Measurements from ENCODE around the gene GOLGA6L10. TPM values are rescaled to one million over a fixed set of nuclear protein-coding genes. Genes with fewer than 3 reads are reported as not detected.

The GOLGA6L10 gene
- total and polyA plus RNA-seq, 2 experiments from 2014 or later: 0.07 to 0.23 TPM

DNA sequence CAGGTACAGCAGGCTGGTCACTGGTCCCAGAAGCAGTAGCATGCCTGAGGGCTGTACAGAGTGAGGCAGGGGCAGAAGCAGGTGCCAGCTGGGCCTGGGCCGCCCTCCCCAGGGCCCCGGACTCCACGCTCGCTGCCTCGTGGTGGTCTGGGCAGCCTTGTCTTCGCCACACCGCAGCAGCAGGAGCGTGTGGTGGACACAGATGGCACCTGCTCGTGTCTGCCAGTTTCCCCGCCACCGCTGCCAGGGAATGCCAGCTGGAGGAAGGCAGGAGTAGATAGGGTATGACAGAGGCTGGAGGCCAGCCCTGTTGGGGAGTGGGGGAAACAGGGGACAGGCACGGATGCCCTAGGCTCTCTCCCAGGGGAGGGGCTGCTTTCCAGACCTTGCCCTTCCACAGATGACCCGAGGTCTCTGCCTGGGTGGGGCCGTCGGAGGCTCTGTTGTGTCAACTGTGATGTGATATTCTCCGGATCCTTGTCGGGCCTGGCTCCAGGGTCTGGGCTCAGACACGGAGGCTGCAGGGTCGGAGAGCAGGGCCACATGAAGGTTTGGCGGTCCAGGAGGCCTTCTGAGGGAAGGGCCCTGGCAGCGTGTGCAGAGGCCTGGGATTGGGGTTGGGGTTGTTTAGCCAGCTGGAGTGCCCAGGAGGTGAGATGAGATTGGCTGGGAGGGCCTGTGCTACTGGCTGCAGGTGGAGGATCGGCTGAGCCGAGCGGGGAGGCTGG is 33.6 kb downstream of the GOLGA6L10 start (continued):
- TF ChIP-seq, protein P1, sequence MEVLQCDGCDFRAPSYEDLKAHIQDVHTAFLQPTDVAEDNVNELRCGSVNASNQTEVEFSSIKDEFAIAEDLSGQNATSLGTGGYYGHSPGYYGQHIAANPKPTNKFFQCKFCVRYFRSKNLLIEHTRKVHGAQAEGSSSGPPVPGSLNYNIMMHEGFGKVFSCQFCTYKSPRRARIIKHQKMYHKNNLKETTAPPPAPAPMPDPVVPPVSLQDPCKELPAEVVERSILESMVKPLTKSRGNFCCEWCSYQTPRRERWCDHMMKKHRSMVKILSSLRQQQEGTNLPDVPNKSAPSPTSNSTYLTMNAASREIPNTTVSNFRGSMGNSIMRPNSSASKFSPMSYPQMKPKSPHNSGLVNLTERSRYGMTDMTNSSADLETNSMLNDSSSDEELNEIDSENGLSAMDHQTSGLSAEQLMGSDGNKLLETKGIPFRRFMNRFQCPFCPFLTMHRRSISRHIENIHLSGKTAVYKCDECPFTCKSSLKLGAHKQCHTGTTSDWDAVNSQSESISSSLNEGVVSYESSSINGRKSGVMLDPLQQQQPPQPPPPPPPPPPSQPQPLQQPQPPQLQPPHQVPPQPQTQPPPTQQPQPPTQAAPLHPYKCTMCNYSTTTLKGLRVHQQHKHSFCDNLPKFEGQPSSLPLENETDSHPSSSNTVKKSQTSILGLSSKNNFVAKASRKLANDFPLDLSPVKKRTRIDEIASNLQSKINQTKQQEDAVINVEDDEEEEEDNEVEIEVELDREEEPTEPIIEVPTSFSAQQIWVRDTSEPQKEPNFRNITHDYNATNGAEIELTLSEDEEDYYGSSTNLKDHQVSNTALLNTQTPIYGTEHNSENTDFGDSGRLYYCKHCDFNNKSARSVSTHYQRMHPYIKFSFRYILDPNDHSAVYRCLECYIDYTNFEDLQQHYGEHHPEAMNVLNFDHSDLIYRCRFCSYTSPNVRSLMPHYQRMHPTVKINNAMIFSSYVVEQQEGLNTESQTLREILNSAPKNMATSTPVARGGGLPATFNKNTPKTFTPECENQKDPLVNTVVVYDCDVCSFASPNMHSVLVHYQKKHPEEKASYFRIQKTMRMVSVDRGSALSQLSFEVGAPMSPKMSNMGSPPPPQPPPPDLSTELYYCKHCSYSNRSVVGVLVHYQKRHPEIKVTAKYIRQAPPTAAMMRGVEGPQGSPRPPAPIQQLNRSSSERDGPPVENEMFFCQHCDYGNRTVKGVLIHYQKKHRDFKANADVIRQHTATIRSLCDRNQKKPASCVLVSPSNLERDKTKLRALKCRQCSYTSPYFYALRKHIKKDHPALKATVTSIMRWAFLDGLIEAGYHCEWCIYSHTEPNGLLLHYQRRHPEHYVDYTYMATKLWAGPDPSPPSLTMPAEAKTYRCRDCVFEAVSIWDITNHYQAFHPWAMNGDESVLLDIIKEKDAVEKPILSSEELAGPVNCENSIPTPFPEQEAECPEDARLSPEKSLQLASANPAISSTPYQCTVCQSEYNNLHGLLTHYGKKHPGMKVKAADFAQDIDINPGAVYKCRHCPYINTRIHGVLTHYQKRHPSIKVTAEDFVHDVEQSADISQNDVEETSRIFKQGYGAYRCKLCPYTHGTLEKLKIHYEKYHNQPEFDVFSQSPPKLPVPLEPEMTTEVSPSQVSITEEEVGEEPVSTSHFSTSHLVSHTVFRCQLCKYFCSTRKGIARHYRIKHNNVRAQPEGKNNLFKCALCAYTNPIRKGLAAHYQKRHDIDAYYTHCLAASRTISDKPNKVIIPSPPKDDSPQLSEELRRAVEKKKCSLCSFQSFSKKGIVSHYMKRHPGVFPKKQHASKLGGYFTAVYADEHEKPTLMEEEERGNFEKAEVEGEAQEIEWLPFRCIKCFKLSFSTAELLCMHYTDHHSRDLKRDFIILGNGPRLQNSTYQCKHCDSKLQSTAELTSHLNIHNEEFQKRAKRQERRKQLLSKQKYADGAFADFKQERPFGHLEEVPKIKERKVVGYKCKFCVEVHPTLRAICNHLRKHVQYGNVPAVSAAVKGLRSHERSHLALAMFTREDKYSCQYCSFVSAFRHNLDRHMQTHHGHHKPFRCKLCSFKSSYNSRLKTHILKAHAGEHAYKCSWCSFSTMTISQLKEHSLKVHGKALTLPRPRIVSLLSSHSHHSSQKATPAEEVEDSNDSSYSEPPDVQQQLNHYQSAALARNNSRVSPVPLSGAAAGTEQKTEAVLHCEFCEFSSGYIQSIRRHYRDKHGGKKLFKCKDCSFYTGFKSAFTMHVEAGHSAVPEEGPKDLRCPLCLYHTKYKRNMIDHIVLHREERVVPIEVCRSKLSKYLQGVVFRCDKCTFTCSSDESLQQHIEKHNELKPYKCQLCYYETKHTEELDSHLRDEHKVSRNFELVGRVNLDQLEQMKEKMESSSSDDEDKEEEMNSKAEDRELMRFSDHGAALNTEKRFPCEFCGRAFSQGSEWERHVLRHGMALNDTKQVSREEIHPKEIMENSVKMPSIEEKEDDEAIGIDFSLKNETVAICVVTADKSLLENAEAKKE (CRISPR knock-in tag; IDR thresholded peaks at IDR 0.05): no peak
- no peak for TF ChIP-seq EZH2phosphoT487 (IDR thresholded peaks at IDR 0.05; ENCODE audit: unreplicated experiment)
- TF ChIP-seq STAT1 (IDR thresholded peaks at IDR 0.05; ENCODE audit: unreplicated experiment): no peak
- TF ChIP-seq, protein P2, sequence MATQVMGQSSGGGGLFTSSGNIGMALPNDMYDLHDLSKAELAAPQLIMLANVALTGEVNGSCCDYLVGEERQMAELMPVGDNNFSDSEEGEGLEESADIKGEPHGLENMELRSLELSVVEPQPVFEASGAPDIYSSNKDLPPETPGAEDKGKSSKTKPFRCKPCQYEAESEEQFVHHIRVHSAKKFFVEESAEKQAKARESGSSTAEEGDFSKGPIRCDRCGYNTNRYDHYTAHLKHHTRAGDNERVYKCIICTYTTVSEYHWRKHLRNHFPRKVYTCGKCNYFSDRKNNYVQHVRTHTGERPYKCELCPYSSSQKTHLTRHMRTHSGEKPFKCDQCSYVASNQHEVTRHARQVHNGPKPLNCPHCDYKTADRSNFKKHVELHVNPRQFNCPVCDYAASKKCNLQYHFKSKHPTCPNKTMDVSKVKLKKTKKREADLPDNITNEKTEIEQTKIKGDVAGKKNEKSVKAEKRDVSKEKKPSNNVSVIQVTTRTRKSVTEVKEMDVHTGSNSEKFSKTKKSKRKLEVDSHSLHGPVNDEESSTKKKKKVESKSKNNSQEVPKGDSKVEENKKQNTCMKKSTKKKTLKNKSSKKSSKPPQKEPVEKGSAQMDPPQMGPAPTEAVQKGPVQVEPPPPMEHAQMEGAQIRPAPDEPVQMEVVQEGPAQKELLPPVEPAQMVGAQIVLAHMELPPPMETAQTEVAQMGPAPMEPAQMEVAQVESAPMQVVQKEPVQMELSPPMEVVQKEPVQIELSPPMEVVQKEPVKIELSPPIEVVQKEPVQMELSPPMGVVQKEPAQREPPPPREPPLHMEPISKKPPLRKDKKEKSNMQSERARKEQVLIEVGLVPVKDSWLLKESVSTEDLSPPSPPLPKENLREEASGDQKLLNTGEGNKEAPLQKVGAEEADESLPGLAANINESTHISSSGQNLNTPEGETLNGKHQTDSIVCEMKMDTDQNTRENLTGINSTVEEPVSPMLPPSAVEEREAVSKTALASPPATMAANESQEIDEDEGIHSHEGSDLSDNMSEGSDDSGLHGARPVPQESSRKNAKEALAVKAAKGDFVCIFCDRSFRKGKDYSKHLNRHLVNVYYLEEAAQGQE (IDR thresholded peaks at IDR 0.05; ENCODE audit: unreplicated experiment): no peak
- no peak for TF ChIP-seq ZNF331 (CRISPR knock-in tag; IDR thresholded peaks at IDR 0.05; ENCODE audit: low read depth)
- no peak for TF ChIP-seq POLR2AphosphoS5 (IDR thresholded peaks at IDR 0.05; ENCODE audit: low read depth)
- TF ChIP-seq ZNF114 (CRISPR knock-in tag; IDR thresholded peaks at IDR 0.05): no peak
- TF ChIP-seq NANOG (IDR thresholded peaks at IDR 0.05; ENCODE audit: borderline replicate concordance): no peak
- TF ChIP-seq, protein P3, sequence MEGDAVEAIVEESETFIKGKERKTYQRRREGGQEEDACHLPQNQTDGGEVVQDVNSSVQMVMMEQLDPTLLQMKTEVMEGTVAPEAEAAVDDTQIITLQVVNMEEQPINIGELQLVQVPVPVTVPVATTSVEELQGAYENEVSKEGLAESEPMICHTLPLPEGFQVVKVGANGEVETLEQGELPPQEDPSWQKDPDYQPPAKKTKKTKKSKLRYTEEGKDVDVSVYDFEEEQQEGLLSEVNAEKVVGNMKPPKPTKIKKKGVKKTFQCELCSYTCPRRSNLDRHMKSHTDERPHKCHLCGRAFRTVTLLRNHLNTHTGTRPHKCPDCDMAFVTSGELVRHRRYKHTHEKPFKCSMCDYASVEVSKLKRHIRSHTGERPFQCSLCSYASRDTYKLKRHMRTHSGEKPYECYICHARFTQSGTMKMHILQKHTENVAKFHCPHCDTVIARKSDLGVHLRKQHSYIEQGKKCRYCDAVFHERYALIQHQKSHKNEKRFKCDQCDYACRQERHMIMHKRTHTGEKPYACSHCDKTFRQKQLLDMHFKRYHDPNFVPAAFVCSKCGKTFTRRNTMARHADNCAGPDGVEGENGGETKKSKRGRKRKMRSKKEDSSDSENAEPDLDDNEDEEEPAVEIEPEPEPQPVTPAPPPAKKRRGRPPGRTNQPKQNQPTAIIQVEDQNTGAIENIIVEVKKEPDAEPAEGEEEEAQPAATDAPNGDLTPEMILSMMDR (conservative IDR thresholded peaks at IDR 0.05; ENCODE audit: low read depth in 2 of 2): no peak
- TF ChIP-seq CREB1 (CRISPR knock-in tag; IDR thresholded peaks at IDR 0.05; ENCODE audit: low read depth): no peak

Measured in GM23338 (cell line).